ENCODE results near the gene COPZ1. TPM values are rescaled to one million over a fixed set of nuclear protein-coding genes. Genes with fewer than 3 reads are reported as not detected.

The COPZ1 gene
- total and polyA plus RNA-seq, 9 of the 15 experiments (the other 6 are each of a cell fraction or from before 2014, with no cell fraction given), result 137 to 487 (median 233) TPM

DNA sequence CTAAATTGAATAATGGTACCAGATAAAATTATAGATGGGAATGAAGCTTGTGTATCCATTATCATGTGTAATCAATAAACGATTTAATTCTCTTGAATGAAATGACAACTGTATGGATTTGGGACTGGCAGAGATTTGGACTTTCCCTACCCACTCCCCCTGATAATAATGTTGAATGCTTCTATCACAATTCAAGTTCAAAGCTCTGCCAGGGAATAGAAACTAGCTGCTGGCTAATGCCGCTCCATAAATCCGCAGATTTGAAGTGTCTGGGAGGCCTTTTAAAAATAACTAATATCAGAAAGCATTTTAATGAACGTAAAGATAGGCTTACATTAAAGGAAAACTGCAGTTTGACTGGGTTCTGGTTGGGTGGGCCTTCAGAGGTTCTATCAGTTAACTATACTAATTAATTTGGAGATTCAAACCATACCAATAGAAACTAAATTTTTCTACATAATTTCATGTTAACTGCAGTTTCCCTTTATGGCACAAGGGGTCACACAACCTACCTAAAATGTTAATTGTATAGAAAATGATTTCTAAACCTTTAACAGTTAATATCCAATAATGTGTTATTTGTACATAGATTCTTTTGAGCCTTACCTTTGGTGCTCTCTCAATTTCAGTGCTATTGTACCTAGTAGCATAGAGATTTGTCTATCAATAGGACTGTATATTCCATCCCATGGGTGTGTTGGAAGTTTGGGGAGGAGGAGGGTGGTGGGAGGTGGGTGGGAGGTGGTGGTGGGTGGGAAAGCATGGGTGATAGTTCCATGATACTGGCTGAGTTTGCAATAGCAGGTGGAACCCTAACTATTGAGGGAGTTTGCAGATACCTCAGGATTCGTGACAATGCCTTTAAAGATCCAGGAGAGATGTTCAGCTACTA lies 39.5 kb upstream of the COPZ1 start (continued):
- TF ChIP-seq, protein P1, sequence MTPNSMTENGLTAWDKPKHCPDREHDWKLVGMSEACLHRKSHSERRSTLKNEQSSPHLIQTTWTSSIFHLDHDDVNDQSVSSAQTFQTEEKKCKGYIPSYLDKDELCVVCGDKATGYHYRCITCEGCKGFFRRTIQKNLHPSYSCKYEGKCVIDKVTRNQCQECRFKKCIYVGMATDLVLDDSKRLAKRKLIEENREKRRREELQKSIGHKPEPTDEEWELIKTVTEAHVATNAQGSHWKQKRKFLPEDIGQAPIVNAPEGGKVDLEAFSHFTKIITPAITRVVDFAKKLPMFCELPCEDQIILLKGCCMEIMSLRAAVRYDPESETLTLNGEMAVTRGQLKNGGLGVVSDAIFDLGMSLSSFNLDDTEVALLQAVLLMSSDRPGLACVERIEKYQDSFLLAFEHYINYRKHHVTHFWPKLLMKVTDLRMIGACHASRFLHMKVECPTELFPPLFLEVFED (CRISPR knock-in tag; conservative IDR thresholded peaks at IDR 0.05), result 0 out of 2 replicates have a peak, but pooled peaks have one; percentile 5
- TF ChIP-seq ZNF75A (CRISPR knock-in tag; IDR thresholded peaks at IDR 0.05), result no peak
- peak; percentile 72 for TF ChIP-seq RFX7 (CRISPR knock-in tag; IDR thresholded peaks at IDR 0.05)
- TF ChIP-seq ILF3 (IDR thresholded peaks at IDR 0.05; ENCODE audit: borderline replicate concordance), result 0 out of 2 replicates have a peak, but pooled peaks have one; percentile 72
- no peak for TF ChIP-seq U2AF2 (optimal IDR thresholded peaks at IDR 0.05; ENCODE audit: low read depth, low read length)
